Fibroblast of the aortic adventitia (primary cell): ENCODE data around the gene MYL1. TPM values are rescaled to one million over a fixed set of nuclear protein-coding genes. Genes with fewer than 3 reads are reported as not detected.

ENCODE experiments used
- DNase-seq: peaks from one replicate; pipeline ENCODE4 v3.0.0-alpha.2; 2010; ENCODE audit warnings: low read depth
- H3K4me3 ChIP-seq: 2 replicates; pipeline ENCODE4 v1.5.1; 2011; ENCODE audit warnings: low read depth, mild to moderate bottlenecking, control low read depth, low read length, moderate library complexity
- total RNA-seq: library from RNA; depleted of rRNA; stranded (reverse); fragments of >200 nt; gene quantifications from 2 replicates; pipeline ENCODE4 v1.2.3, GENCODE V29; 2012; ENCODE audit warnings: low replicate concordance
- TF ChIP-seq, protein P1 (sequence below): IDR thresholded peaks from 2 replicates; pipeline ENCODE4 v1.5.1; 2011; ENCODE audit warnings: mild to moderate bottlenecking, low read length, control low read depth, inconsistent platforms; ENCODE audit not compliant: insufficient read depth

The MYL1 gene
- total RNA-seq, result not detected in 2 replicates

DNA sequence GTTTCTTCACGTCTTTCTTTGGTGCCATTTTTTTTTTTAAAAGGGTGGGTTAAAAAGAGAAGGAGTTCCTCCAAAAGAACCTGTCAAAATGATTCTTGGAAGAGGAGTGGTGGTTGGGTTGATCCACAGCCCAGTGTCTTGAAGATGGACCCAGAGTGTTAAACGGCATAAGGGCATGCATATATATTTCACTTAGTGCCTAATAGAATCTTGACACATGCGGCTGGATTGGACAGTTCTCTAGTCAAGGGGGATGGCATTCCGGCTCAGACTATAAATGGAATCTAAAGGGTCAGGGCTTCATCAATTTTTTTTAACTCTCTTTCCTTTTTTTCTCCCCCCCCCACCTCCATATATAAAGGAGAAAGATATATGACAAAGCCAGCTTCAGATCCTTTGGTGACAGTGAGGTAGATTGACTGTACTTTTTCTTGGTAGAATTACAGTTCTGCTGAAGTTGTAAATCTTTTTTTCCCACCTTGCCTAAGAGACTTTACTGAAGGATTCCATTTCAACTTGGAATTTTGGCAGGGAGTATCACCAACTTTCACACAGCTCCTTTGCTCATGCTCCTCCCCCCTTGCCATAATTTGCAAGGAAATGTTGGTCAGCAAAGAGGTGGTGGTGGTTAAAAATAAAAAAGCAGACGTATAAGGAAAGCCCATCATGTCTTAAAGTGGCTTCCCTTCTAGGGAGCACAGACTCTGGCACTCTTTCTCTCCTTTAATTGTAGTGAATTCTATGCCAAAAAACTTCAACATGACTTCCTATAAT is at the start of gene MYL1:
Gene MYL1 (minus strand): TSS at position 160 of the 774 bp plus-strand sequence. CDS start 132 bp downstream, at position 28.
- H3K4me3 ChIP-seq, result no peak within 1 kb of the TSS
- TF ChIP-seq, protein P1, sequence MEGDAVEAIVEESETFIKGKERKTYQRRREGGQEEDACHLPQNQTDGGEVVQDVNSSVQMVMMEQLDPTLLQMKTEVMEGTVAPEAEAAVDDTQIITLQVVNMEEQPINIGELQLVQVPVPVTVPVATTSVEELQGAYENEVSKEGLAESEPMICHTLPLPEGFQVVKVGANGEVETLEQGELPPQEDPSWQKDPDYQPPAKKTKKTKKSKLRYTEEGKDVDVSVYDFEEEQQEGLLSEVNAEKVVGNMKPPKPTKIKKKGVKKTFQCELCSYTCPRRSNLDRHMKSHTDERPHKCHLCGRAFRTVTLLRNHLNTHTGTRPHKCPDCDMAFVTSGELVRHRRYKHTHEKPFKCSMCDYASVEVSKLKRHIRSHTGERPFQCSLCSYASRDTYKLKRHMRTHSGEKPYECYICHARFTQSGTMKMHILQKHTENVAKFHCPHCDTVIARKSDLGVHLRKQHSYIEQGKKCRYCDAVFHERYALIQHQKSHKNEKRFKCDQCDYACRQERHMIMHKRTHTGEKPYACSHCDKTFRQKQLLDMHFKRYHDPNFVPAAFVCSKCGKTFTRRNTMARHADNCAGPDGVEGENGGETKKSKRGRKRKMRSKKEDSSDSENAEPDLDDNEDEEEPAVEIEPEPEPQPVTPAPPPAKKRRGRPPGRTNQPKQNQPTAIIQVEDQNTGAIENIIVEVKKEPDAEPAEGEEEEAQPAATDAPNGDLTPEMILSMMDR, result no peak
- DNase-seq, result no peak

GRCh38 chr2:210363876-210364275 is 48.9 kb upstream of the MYL1 start:
- no peak for DNase-seq
- TF ChIP-seq, protein P1, result no peak
- H3K4me3 ChIP-seq, result no peak overlapping the region

GRCh38 chr2:210363261-210363660 is 48.3 kb upstream of the MYL1 start:
- TF ChIP-seq, protein P1, result no peak
- no peak overlapping the region for H3K4me3 ChIP-seq
- no peak for DNase-seq

GRCh38 chr2:210360412-210360811 is 45.4 kb upstream of the MYL1 start:
- TF ChIP-seq, protein P1, result no peak
- H3K4me3 ChIP-seq, result no peak overlapping the region
- DNase-seq, result no peak

DNA sequence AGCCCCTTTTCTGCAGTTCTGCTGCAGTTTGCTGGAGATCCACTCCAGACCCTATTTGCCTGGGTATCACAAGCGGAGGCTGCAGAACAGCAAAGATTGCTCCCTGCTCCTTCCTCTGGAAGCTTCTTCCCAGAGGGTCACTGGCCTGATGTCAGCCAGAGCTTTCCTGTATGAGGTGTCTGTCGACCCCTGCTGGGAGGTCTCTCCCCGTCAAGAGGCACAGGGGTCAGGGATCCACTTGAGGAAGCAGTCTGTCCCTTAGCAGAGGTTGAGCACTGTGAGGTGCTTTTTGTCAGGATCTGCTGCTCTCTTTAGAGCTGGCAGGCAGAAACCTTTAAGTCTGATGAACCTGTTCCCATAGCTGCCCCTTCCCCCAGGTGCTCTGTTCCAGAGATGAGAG is 42.0 kb upstream of the MYL1 start:
- TF ChIP-seq, protein P1, result no peak

GRCh38 chr2:210337159-210337558 is 22.2 kb upstream of the MYL1 start:
- H3K4me3 ChIP-seq, result no peak overlapping the region
- DNase-seq, result no peak
- TF ChIP-seq, protein P1, result no peak

More for the DNA sequence above, 42.0 kb upstream of the MYL1 start:
- DNase-seq, result no peak
- H3K4me3 ChIP-seq, result no peak overlapping the region
